Measurements from ENCODE around the gene PLA2G4F.
A peak's percentile ranks its signal among the peaks of the same experiment; 100 is the strongest.

The PLA2G4F gene

DNA sequence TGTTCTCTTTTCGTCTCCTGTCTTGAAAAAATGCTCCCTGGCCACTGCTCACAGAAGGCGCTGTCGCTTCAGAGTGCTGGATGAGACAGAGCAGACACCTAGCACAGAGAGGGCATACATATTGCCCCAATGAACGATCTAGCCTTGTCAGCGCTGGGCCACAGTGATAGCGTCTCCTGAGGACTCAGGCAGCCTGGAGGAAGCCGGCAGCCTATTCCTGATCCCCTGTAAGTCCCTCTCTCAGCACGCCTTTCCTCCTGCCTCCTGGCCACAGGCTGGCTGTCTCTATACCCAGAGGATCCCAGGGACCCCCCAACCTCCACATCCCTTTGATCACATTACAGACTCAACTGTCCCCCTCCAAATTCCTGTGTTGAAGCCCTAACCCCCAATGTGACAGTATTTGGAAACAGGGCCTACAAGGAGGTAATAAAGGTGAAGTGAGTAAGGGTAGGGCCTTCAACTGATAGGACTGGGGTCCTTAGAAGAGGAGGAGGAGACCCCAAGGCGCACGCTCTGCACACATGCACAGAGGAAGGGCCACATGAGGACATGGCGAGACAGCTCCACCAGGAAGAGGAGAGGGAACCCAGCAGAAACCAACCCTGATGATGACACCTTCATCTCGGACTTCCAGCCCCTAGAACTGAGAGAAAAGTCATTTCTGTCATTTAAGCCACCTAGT lies 7.5 kb downstream of the PLA2G4F start:
- no peak for DNase-seq (ENCODE audit: low read depth in 2 of 2)

DNA sequence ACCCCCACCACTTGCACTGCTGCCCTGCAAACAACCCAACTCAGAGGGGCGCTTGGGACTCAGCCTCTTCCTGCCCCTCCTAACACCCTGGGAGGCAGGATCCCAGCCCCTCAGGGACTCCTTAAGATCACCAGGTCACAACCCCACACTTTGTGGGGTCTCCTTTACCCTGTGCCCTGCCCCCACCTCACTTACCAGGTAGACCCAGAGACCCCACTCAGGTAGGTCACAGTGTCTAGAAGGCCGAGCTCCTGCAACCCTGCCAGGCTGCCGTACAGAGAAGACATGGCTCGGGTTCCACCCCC lies 9.1 kb downstream of the PLA2G4F start:
- DNase-seq (ENCODE audit: low read depth in 2 of 2) = no peak

GRCh38 chr15:42146551-42147430 lies 9.6 kb downstream of the PLA2G4F start:
- no peak for DNase-seq (ENCODE audit: low read depth in 2 of 2)

GRCh38 chr15:42145546-42146455 lies 10.6 kb downstream of the PLA2G4F start:
- DNase-seq (ENCODE audit: low read depth in 2 of 2) = no peak

- no peak for DNase-seq (ENCODE audit: low read depth in 2 of 2)
Observed at GRCh38 chr15:42144841-42145375, 11.5 kb downstream of the PLA2G4F start.

- DNase-seq (ENCODE audit: low read depth in 2 of 2) = no peak
Observed at GRCh38 chr15:42143866-42144625, 12.4 kb downstream of the PLA2G4F start.

GRCh38 chr15:42143356-42143755 lies 13.1 kb downstream of the PLA2G4F start:
- no peak for DNase-seq (ENCODE audit: low read depth in 2 of 2)

DNA sequence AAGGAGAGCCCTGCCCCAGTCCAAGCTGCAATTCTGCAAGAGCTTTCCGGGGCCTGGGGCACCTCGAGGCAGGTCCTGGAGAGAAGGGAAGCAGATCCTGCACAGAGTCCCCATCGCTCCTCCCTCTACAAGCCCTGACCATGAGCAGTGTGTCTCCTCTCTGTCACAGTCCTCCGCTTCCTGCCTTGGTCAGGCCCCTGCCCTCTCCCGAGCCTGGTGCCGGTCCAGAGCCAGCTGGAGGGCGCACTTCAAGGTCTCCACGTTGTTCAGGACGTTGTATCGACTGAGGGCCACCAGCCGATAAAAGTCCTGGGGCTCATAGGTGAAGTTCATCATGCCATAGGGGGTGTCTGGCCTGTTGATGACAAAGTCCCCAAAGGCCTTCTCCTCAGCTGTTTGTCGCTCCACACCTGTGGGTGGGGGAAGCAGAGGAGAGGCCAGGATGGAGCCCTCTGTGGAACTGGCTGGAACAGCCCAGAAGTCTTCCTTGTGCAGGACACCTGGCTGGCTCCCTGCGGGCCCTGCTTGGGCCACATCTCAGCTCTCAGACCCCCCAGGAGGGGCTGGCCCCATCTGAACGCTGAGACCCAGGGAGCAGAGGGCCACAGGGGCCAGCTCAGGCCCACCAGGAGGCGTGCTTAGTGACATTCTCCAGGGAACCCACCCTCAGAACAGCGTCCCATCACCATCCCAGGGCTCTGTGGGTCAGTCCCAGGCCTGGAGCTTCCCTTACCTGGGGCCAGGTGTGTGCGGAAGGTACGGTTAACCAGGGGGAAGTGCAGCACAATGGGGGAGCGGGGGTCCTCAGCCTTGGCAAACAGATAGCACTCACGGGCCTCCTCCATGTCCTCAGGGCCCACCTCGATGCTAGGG lies 14.4 kb downstream of the PLA2G4F start:
- no peak for DNase-seq (ENCODE audit: low read depth in 2 of 2)

DNA sequence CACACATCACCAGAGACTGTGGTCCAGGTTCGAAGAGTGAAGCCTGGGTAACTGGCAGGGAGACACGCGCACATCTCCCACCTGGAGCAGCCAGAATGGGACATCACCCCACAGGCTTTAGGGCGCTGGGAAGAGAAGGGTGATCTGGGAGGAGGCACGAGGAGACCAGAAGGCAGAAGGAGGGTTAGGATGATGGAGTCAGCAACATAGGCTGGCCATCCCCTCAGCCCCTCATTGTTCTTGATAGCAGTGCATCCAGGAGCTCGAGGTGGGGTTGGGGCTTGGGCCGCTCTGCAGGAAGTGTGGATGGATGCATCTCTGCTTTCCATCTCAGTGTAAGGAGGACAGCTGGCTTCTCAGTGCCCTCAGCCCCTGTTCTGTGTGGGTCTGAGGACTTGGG lies 15.2 kb downstream of the PLA2G4F start:
- DNase-seq (ENCODE audit: low read depth in 2 of 2) = no peak

DNA sequence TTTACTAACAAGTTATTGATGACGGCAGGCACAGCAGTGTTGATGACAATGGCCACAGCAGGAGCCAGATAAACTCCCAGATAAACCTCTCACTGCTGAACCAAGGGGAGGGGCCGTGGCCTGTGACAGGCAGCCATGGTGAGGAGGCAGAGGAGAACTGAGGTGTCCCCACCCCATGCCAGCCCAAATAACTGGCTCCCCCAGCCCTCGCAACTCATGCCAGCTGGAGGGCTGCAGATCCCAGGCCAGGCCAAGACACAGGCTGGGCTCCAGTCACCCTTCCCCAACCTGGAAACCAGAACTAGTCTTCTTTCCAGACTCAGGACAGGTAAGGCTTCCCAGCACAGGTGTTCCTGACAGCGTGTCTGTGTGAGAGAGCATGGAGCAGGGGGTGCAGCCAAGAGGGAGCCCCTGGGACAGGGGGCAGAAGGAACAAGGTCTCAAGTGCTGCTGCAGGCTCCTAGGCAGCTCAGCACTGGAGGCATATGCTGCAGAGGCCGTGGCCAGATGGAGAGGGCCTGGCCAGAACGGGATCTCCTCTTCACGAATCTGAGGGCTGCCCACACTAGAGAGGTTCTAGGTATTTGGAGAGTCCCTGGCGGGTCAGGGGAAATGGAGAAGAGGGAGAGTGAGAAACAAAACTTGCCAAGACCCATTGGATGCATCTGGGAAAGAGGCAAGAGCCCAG lies 15.9 kb downstream of the PLA2G4F start:
- no peak for DNase-seq (ENCODE audit: low read depth in 2 of 2)

DNA sequence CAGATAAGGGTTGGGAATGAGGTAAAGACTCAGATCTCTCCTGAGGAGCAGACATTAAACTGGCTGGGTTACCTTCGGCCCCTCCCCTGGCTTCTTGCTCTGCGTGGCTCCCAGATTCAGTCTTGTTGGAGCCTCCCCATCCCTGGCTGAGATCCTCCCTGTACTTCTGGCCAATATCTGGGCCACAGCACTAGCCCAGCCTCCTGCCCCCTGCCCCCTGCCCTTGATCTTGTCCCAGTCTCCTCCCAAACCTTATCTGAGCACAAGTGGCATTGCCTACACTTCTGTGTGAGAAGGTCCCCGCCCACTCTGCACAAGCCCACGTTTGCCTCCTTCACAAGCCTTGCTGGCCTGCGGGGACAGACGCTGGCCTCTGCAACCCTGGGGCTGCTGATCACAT lies 16.8 kb downstream of the PLA2G4F start:
- no peak for DNase-seq (ENCODE audit: low read depth in 2 of 2)

DNA sequence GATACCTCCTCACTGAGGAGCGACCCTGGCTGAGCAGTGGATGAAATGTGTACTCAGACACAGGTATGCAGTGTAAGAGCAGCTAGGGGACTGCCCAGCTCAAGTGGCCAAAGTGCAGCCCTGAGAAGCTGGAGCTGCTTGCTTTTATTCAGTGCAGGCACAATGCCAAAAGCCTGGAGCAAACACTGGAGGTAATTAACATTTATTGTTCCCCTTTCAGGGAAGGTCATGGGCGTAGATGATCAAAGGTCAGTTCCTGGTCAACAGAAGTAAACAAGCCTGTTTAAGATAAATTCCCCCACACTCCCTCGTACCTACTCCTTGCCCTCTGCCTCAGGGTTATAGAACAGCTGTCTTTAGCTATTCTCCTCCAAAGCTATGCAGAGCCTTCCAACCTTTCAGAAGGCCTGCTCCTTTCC lies 17.5 kb downstream of the PLA2G4F start:
- DNase-seq (ENCODE audit: low read depth in 2 of 2) = no peak

DNA sequence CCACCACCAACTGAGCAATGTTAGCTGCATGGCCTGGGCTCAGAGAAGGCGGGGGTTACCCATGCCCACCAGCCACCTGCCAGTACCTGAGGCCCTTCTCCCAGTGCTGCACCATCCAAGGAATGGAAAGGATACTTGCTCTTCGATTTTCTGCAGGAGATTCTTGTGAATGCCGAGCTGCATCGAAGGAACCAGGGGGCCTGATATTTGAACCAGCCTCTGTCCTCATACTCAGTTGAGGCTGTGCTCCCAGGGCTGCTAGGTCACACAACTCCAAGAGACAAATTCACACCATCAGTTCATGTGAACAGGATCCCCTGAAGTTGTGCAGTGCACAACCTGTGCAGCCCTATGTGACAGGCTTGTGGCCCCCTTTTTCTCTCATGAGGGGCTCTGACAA lies 18.0 kb downstream of the PLA2G4F start:
- no peak for DNase-seq (ENCODE audit: low read depth in 2 of 2)

DNA sequence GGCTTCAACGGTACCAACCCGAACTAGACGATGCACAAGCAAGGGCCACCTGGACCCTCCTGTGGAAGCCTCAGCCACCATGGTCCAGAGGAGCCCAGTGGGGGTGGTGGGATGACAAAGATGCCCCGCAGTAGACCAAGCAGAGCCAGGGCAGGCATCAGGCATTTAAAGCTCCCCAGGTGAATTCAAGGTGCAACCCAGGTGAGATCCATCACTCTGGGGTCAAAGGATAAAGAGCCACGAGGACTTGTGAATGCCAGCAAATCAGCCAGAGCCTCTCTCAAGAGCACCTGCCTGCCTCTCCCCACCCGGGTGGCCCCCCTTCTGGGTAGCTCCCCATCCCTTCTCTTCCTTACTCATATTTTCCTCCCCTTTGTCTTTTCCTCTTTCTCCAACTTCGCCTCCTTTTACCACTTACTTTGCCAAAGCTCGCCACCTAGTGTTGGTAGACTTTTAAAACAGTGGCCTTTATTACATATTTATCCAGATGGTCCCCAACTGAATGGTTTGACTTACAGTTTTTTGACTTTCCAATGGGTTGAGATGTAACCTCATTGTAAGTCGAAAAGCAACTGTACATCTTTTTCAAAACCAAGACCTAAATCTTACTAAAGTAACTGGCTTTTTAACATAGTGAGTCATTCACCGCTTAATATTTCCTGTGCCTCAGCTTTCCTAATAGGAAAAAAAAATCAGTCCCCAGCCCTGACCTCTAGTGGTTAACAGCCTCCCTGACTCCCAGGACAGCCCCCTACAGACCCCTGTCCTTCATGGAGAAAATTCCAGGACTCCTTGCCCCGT lies 18.8 kb downstream of the PLA2G4F start:
- DNase-seq (ENCODE audit: low read depth in 2 of 2) = no peak

GRCh38 chr15:42136513-42136912 lies 19.9 kb downstream of the PLA2G4F start:
- DNase-seq (ENCODE audit: low read depth in 2 of 2) = no peak

GRCh38 chr15:42135351-42135750 lies 21.1 kb downstream of the PLA2G4F start:
- no peak for DNase-seq (ENCODE audit: low read depth in 2 of 2)

- no peak for DNase-seq (ENCODE audit: low read depth in 2 of 2)
Observed at GRCh38 chr15:42134617-42135245, 21.7 kb downstream of the PLA2G4F start.

- DNase-seq (ENCODE audit: low read depth in 2 of 2) = peak; percentile 57 to 60
Observed at GRCh38 chr15:42133886-42134502, 22.4 kb downstream of the PLA2G4F start.
